ENCODE measurements around the gene SBNO2.

SBNO2 gene

GRCh38 chr19:1103132-1103707 lies 70.8 kb downstream of the SBNO2 start:
- no peak for DNase-seq (ENCODE audit: low read depth, low spot score)
- H3K27ac ChIP-seq (ENCODE audit: low read length), result no peak overlapping the region
- no peaks in the 10 kb centered on the region for H3K9me3 ChIP-seq (ENCODE audit: control insufficient read depth, insufficient read depth, low read length)
- peaks cover 2% of the 10 kb centered on the region; the same call in 1 of the 2 replicates for H3K4me1 ChIP-seq (ENCODE audit: control insufficient read depth, insufficient read depth, low read length)
- WGBS (ENCODE audit: insufficient coverage, insufficient read length), result no CpG with 5 or more reads among the region's 20 CpGs
- H3K27me3 ChIP-seq (ENCODE audit: control insufficient read depth, insufficient read depth, low read length), result no peaks in the 10 kb centered on the region
- H3K36me3 ChIP-seq (ENCODE audit: control insufficient read depth, insufficient read depth, low read length), result peaks cover 13% of the 10 kb centered on the region
- no peak overlapping the region for H3K4me3 ChIP-seq (ENCODE audit: low read length)

- WGBS (ENCODE audit: insufficient coverage, insufficient read length), result no CpG with 5 or more reads among the region's 17 CpGs
- no peak for DNase-seq (ENCODE audit: low read depth, low spot score)
- no peaks in the 10 kb centered on the region for H3K27me3 ChIP-seq (ENCODE audit: control insufficient read depth, insufficient read depth, low read length)
- peaks cover 2% of the 10 kb centered on the region; the same call in 1 of the 2 replicates for H3K4me1 ChIP-seq (ENCODE audit: control insufficient read depth, insufficient read depth, low read length)
- H3K9me3 ChIP-seq (ENCODE audit: control insufficient read depth, insufficient read depth, low read length), result no peaks in the 10 kb centered on the region
- H3K4me3 ChIP-seq (ENCODE audit: low read length), result no peak overlapping the region
- H3K36me3 ChIP-seq (ENCODE audit: control insufficient read depth, insufficient read depth, low read length), result peaks cover 13% of the 10 kb centered on the region
- H3K27ac ChIP-seq (ENCODE audit: low read length), result no peak overlapping the region
Observed at GRCh38 chr19:1102407-1103131, 71.5 kb downstream of the SBNO2 start.

GRCh38 chr19:1101337-1101698 lies 72.8 kb downstream of the SBNO2 start:
- no peak for DNase-seq (ENCODE audit: low read depth, low spot score)
- no peaks in the 10 kb centered on the region for H3K9me3 ChIP-seq (ENCODE audit: control insufficient read depth, insufficient read depth, low read length)
- no peaks in the 10 kb centered on the region for H3K27me3 ChIP-seq (ENCODE audit: control insufficient read depth, insufficient read depth, low read length)
- H3K4me1 ChIP-seq (ENCODE audit: control insufficient read depth, insufficient read depth, low read length), result peaks cover 2% of the 10 kb centered on the region; the same call in 1 of the 2 replicates
- H3K36me3 ChIP-seq (ENCODE audit: control insufficient read depth, insufficient read depth, low read length), result peaks cover 2% of the 10 kb centered on the region
- H3K4me3 ChIP-seq (ENCODE audit: low read length), result no peak overlapping the region
- no peak overlapping the region for H3K27ac ChIP-seq (ENCODE audit: low read length)
- WGBS (ENCODE audit: insufficient coverage, insufficient read length), result no CpG with 5 or more reads among the region's 9 CpGs

- no peak for DNase-seq (ENCODE audit: low read depth, low spot score)
- Histone ChIP-seq H3K4me1 (ENCODE audit: control insufficient read depth, insufficient read depth, low read length) (no peaks in the 10 kb centered on the region; the same call in 1 of the 2 replicates), H3K27me3 (ENCODE audit: control insufficient read depth, insufficient read depth, low read length) (no peaks in the 10 kb centered on the region), H3K9me3 (ENCODE audit: control insufficient read depth, insufficient read depth, low read length) (no peaks in the 10 kb centered on the region), H3K27ac (ENCODE audit: low read length) (no peak overlapping the region), H3K4me3 (ENCODE audit: low read length) (no peak overlapping the region), H3K36me3 (ENCODE audit: control insufficient read depth, insufficient read depth, low read length) (0 out of 2 replicates have a peak, but pooled peaks cover 3% of the 10 kb centered on the region)
- WGBS (ENCODE audit: insufficient coverage, insufficient read length), result no CpG with 5 or more reads among the region's 15 CpGs
Observed at GRCh38 chr19:1098177-1099051, 75.7 kb downstream of the SBNO2 start.

GRCh38 chr19:1097810-1098176 lies 76.3 kb downstream of the SBNO2 start:
- DNase-seq (ENCODE audit: low read depth, low spot score), result no peak
- Histone ChIP-seq H3K4me1 (ENCODE audit: control insufficient read depth, insufficient read depth, low read length) (no peaks in the 10 kb centered on the region; the same call in 1 of the 2 replicates), H3K27ac (ENCODE audit: low read length) (no peak overlapping the region), H3K27me3 (ENCODE audit: control insufficient read depth, insufficient read depth, low read length) (no peaks in the 10 kb centered on the region), H3K4me3 (ENCODE audit: low read length) (no peak overlapping the region), H3K36me3 (ENCODE audit: control insufficient read depth, insufficient read depth, low read length) (0 out of 2 replicates have a peak, but pooled peaks cover 3% of the 10 kb centered on the region), H3K9me3 (ENCODE audit: control insufficient read depth, insufficient read depth, low read length) (no peaks in the 10 kb centered on the region)
- no CpG with 5 or more reads among the region's 7 CpGs for WGBS (ENCODE audit: insufficient coverage, insufficient read length)

- H3K27me3 ChIP-seq (ENCODE audit: control insufficient read depth, insufficient read depth, low read length), result no peaks in the 10 kb centered on the region
- WGBS (ENCODE audit: insufficient coverage, insufficient read length), result no CpG with 5 or more reads among the region's 81 CpGs
- peak within 1 kb of the TSS; percentile 91 for H3K4me3 ChIP-seq (ENCODE audit: low read length)
- H3K36me3 ChIP-seq (ENCODE audit: control insufficient read depth, insufficient read depth, low read length), result peaks cover 13% of the 10 kb centered on the region; the same call in 1 of the 2 replicates
- H3K4me1 ChIP-seq (ENCODE audit: control insufficient read depth, insufficient read depth, low read length), result no peaks in the 10 kb centered on the region; the same call in 1 of the 2 replicates
- H3K9me3 ChIP-seq (ENCODE audit: control insufficient read depth, insufficient read depth, low read length), result no peaks in the 10 kb centered on the region
- H3K27ac ChIP-seq (ENCODE audit: low read length), result no peak within 1 kb of the TSS
- DNase-seq (ENCODE audit: low read depth, low spot score), result no peak
Observed at GRCh38 chr19:1094978-1095701, 78.9 kb downstream of the SBNO2 start, which contains the start of gene POLR2E. Gene POLR2E (minus strand): TSS chr19:1095375. CDS start chr19:1095315, 60 bp downstream.

- DNase-seq (ENCODE audit: low read depth, low spot score), result no peak
- peaks cover 13% of the 10 kb centered on the region; the same call in 1 of the 2 replicates for H3K36me3 ChIP-seq (ENCODE audit: control insufficient read depth, insufficient read depth, low read length)
- no peaks in the 10 kb centered on the region for H3K27me3 ChIP-seq (ENCODE audit: control insufficient read depth, insufficient read depth, low read length)
- no peaks in the 10 kb centered on the region; the same call in 1 of the 2 replicates for H3K4me1 ChIP-seq (ENCODE audit: control insufficient read depth, insufficient read depth, low read length)
- H3K27ac ChIP-seq (ENCODE audit: low read length), result no peak overlapping the region
- no CpG with 5 or more reads among the region's 19 CpGs for WGBS (ENCODE audit: insufficient coverage, insufficient read length)
- H3K4me3 ChIP-seq (ENCODE audit: low read length), result peak overlapping the region; percentile 91
- H3K9me3 ChIP-seq (ENCODE audit: control insufficient read depth, insufficient read depth, low read length), result no peaks in the 10 kb centered on the region
Observed at GRCh38 chr19:1094655-1094977, 79.5 kb downstream of the SBNO2 start.

- H3K27ac ChIP-seq (ENCODE audit: low read length), result no peak overlapping the region
- DNase-seq (ENCODE audit: low read depth, low spot score), result no peak
- no peaks in the 10 kb centered on the region for H3K9me3 ChIP-seq (ENCODE audit: control insufficient read depth, insufficient read depth, low read length)
- WGBS (ENCODE audit: insufficient coverage, insufficient read length), result no CpG with 5 or more reads among the region's 32 CpGs
- peak overlapping the region; percentile 91; the same call in 1 of the 2 replicates for H3K4me3 ChIP-seq (ENCODE audit: low read length)
- no peaks in the 10 kb centered on the region; the same call in 1 of the 2 replicates for H3K4me1 ChIP-seq (ENCODE audit: control insufficient read depth, insufficient read depth, low read length)
- H3K36me3 ChIP-seq (ENCODE audit: control insufficient read depth, insufficient read depth, low read length), result peaks cover 13% of the 10 kb centered on the region; the same call in 1 of the 2 replicates
- H3K27me3 ChIP-seq (ENCODE audit: control insufficient read depth, insufficient read depth, low read length), result no peaks in the 10 kb centered on the region
Observed at GRCh38 chr19:1093811-1094553, 80.1 kb downstream of the SBNO2 start.

- no peaks in the 10 kb centered on the region for H3K27me3 ChIP-seq (ENCODE audit: control insufficient read depth, insufficient read depth, low read length)
- H3K4me3 ChIP-seq (ENCODE audit: low read length), result no peak overlapping the region
- WGBS (ENCODE audit: insufficient coverage, insufficient read length), result no CpG with 5 or more reads among the region's 15 CpGs
- no peaks in the 10 kb centered on the region for H3K9me3 ChIP-seq (ENCODE audit: control insufficient read depth, insufficient read depth, low read length)
- DNase-seq (ENCODE audit: low read depth, low spot score), result no peak
- peaks cover 20% of the 10 kb centered on the region for H3K36me3 ChIP-seq (ENCODE audit: control insufficient read depth, insufficient read depth, low read length)
- no peak overlapping the region for H3K27ac ChIP-seq (ENCODE audit: low read length)
- no peaks in the 10 kb centered on the region; the same call in 1 of the 2 replicates for H3K4me1 ChIP-seq (ENCODE audit: control insufficient read depth, insufficient read depth, low read length)
Observed at GRCh38 chr19:1093330-1093729, 80.7 kb downstream of the SBNO2 start.
